VCaP (cell line): Measurements from ENCODE around the gene HYKK.

ENCODE experiments used
- H3K27ac ChIP-seq: fragments of 450-650 bp; 2 replicates; pipeline ENCODE4 v1.5.1; 2017
- CTCF ChIP-seq: fragments of 450-650 bp; conservative IDR thresholded peaks from 2 replicates; pipeline ENCODE4 v1.5.1; 2017; ENCODE audit warnings: mild to moderate bottlenecking, moderate library complexity

Gene HYKK

GRCh38 chr15:78506971-78507830, at the start of gene HYKK:
TSS of gene HYKK (plus strand) at chr15:78507577. CDS start at chr15:78513089, 5,512 bp downstream.
- TF ChIP-seq CTCF: peak; percentile 43; the same call in 1 of the 2 replicates
- H3K27ac ChIP-seq: peak within 1 kb of the TSS; percentile 72

- no peak for TF ChIP-seq CTCF
- H3K27ac ChIP-seq: peak overlapping the region; percentile 12; the same call in 1 of the 2 replicates
These were observed 46.6 kb upstream of the HYKK start for GRCh38 chr15:78460737-78461136.

- peak overlapping the region; percentile 12; the same call in 1 of the 2 replicates for H3K27ac ChIP-seq
- no peak for TF ChIP-seq CTCF
These were observed 46.0 kb upstream of the HYKK start for GRCh38 chr15:78461171-78461888.

GRCh38 chr15:78469031-78469430, 38.3 kb upstream of the HYKK start:
- TF ChIP-seq CTCF: no peak
- H3K27ac ChIP-seq: no peak overlapping the region

- no peak overlapping the region for H3K27ac ChIP-seq
- no peak for TF ChIP-seq CTCF
These were observed 30.1 kb upstream of the HYKK start for GRCh38 chr15:78477295-78477694.

GRCh38 chr15:78479650-78480049, 27.7 kb upstream of the HYKK start:
- TF ChIP-seq CTCF: no peak
- no peak overlapping the region for H3K27ac ChIP-seq

GRCh38 chr15:78481917-78482316, 25.5 kb upstream of the HYKK start:
- H3K27ac ChIP-seq: peak overlapping the region; percentile 6; the same call in 1 of the 2 replicates
- no peak for TF ChIP-seq CTCF
